ENCODE measurements around the gene RHOV.

The RHOV gene

DNA sequence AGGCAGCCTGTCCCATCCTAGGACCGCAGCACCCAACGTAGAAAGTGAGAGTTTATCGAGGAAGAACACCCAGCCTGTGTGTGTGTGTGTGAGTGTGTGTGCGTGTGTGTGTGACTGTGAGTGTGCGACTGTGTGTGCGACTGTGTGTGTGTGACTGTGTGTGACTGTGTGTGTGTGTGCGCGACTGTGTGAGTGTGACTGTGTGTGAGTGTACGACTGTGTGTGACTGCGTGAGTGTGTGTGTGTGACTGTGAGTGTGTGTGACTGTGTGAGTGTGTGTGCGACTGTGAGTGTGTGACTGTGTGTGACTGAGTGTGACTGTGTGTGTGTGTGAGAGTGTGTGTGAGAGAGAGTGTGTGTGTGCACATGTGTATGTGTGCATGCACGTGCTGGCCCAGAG, 40.0 kb upstream of the RHOV start:
- no peak for DNase-seq (ENCODE audit: extremely low read depth, insufficient read length)
- TF ChIP-seq, protein P1, sequence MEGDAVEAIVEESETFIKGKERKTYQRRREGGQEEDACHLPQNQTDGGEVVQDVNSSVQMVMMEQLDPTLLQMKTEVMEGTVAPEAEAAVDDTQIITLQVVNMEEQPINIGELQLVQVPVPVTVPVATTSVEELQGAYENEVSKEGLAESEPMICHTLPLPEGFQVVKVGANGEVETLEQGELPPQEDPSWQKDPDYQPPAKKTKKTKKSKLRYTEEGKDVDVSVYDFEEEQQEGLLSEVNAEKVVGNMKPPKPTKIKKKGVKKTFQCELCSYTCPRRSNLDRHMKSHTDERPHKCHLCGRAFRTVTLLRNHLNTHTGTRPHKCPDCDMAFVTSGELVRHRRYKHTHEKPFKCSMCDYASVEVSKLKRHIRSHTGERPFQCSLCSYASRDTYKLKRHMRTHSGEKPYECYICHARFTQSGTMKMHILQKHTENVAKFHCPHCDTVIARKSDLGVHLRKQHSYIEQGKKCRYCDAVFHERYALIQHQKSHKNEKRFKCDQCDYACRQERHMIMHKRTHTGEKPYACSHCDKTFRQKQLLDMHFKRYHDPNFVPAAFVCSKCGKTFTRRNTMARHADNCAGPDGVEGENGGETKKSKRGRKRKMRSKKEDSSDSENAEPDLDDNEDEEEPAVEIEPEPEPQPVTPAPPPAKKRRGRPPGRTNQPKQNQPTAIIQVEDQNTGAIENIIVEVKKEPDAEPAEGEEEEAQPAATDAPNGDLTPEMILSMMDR (IDR thresholded peaks at IDR 0.05; ENCODE audit: insufficient read depth, low read length, poor library complexity, severe bottlenecking): no peak
- Histone ChIP-seq H3K36me3 (ENCODE audit: control insufficient read depth, insufficient read depth, low read length) (no peaks in the 10 kb centered on the region), H3K4me3 (replicated peaks; ENCODE audit: low read depth, low read length) (no peak overlapping the region), H3K27me3 (replicated peaks; ENCODE audit: control insufficient read depth, insufficient read depth, low read length) (no peaks in the 10 kb centered on the region)

DNA sequence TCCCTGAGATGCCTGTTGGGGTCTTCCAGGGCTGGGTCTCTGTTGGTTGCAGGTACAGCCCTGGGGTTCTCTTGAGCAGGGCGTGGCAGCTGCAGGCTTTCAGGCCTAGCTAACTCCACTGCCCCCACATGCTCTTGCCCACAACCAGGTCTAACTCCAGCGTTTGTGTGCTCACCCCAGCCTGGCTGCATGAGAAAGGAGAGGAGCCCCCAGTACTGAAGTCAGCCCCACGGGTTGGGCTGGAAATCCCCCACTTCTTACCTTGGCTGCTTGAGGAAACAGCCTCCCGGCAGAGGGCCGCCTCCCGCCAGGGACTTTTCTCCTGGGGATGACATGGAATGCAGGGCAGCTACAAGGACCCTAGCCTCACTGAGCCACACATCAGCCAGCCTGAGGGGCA, 38.4 kb upstream of the RHOV start:
- no peak overlapping the region for H3K4me3 ChIP-seq (replicated peaks; ENCODE audit: low read depth, low read length)
- no peaks in the 10 kb centered on the region for H3K27me3 ChIP-seq (replicated peaks; ENCODE audit: control insufficient read depth, insufficient read depth, low read length)
- no peaks in the 10 kb centered on the region for H3K36me3 ChIP-seq (ENCODE audit: control insufficient read depth, insufficient read depth, low read length)
- DNase-seq (ENCODE audit: extremely low read depth, insufficient read length): no peak
- TF ChIP-seq, protein P1 (IDR thresholded peaks at IDR 0.05; ENCODE audit: insufficient read depth, low read length, poor library complexity, severe bottlenecking): no peak

DNA sequence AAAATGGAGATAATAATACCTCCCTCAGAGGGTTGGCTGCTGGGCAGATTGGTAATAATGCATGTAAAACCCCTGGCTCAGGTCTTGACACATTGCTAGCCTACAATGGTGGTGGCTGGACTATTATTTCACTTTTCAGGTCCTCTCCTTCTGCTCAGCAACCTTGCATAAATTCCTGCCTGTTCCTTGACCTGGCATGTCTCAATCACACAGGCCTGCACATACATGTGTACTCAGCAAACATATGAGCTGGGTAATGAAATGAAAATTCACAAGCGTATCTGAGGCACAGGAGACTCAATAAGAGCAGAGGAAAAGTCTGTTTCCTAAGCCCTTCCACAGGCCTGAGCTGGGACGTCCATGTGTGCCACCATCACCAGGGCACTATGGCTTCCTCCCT, 37.7 kb upstream of the RHOV start:
- H3K4me3 ChIP-seq (replicated peaks; ENCODE audit: low read depth, low read length): no peak overlapping the region
- no peak for DNase-seq (ENCODE audit: extremely low read depth, insufficient read length)
- no peaks in the 10 kb centered on the region for H3K27me3 ChIP-seq (replicated peaks; ENCODE audit: control insufficient read depth, insufficient read depth, low read length)
- H3K36me3 ChIP-seq (ENCODE audit: control insufficient read depth, insufficient read depth, low read length): no peaks in the 10 kb centered on the region
- TF ChIP-seq, protein P1 (IDR thresholded peaks at IDR 0.05; ENCODE audit: insufficient read depth, low read length, poor library complexity, severe bottlenecking): no peak

DNA sequence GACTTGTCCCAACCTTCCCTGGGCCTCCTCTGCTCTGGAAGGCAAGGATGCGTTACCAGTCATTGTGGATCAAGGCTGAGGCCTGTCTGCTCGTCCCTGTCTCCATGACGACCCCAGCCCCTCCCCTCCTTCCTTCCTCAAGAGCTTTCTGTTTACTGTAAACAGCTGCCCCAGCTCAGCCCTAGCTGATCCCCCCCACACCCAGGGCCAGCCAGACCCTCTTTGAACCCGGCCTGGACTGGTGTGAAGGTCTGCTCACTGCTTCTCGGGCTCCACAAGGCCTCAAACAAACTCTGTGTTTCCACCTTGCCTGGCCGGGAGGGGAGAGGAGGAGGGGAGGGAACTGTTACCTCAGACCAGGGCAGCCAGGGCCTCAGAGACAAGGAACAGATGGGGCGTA, 37.1 kb upstream of the RHOV start:
- no peaks in the 10 kb centered on the region for H3K36me3 ChIP-seq (ENCODE audit: control insufficient read depth, insufficient read depth, low read length)
- no peak for DNase-seq (ENCODE audit: extremely low read depth, insufficient read length)
- TF ChIP-seq, protein P1 (IDR thresholded peaks at IDR 0.05; ENCODE audit: insufficient read depth, low read length, poor library complexity, severe bottlenecking): no peak

DNA sequence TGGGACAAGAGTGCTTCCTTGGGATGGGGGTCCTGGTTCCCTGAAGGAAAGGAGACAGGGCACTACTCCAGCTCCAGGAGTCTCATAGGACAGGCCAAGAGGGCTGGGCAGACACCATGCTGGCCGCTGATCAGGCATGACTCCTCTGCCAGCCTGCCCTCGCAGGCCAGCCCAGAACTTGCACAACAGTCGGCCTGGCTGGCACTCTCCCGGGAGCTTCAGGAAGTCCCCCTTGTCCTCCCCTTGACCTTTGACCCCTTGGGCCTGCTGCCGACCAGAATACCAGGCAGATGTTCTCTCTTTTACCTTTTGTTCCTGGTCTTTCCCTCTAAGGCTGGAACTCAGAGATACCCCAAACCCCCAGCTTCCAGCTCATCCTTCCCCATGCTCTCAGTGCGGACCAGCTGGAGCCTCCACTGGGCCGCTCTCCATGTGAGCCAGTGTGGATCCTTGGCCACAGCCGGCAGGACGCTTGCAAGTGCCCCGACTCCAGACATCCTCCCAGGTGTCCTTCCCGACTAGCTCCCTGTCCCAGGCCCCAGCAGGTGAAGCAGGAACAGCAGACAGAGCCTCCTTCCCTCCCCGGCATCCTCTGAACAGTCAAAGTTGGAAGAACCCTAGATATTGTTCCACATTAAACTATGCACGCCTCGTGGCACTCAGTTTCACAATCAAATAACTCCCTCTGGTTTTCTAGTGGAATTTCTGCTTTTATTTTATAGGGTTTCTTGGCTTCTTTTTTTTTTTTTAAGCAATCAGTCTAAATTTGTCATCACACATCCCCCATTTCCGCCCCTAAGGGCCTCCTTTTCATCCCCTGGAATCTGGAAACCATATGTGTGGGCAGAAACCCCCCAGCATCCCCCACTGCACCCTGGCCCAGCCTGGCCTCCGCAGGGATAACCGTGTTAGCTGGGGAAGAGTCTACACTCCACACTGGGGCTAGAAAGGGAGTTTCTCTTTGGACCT, 35.9 kb upstream of the RHOV start:
- H3K36me3 ChIP-seq (ENCODE audit: control insufficient read depth, insufficient read depth, low read length): no peaks in the 10 kb centered on the region
- H3K4me3 ChIP-seq (replicated peaks; ENCODE audit: low read depth, low read length): no peak overlapping the region
- H3K27me3 ChIP-seq (replicated peaks; ENCODE audit: control insufficient read depth, insufficient read depth, low read length): no peaks in the 10 kb centered on the region
- TF ChIP-seq, protein P1 (IDR thresholded peaks at IDR 0.05; ENCODE audit: insufficient read depth, low read length, poor library complexity, severe bottlenecking): no peak
- no peak for DNase-seq (ENCODE audit: extremely low read depth, insufficient read length)

More for the DNA sequence above, 37.1 kb upstream of the RHOV start:
- Histone ChIP-seq H3K4me3 (replicated peaks; ENCODE audit: low read depth, low read length) (no peak overlapping the region), H3K27me3 (replicated peaks; ENCODE audit: control insufficient read depth, insufficient read depth, low read length) (no peaks in the 10 kb centered on the region)

Data from GM06990 (cell line).